SK-N-SH (cell line): ENCODE measurements around the gene HSPB2. TPM values are rescaled to one million over a fixed set of nuclear protein-coding genes. Genes with fewer than 3 reads are reported as not detected.

Source experiments
- CTCF ChIA-PET: fragments of 300-600, 350-600 bp; formaldehyde crosslinking; extraction: SDS; loops from one replicate; lab custom pipeline; 2021; lab: Yijun Ruan, JAX
- POLR2A ChIA-PET: fragments of 350-600 bp; sonication (Branson Sonifier 250); formaldehyde crosslinking; extraction: SDS; loops from one replicate; lab custom pipeline; 2020; ENCODE audit warnings: antibody characterized with exemption, inconsistent platforms; lab: Yijun Ruan, JAX
- DNase-seq: peaks from one replicate; pipeline ENCODE4 v3.0.0; 2012
- H2AFZ ChIP-seq: fragments of 200-600 bp; sonication (generic); 2 replicates; pipeline ENCODE4 v1.8.1; 2016; ENCODE audit warnings: antibody characterized with exemption, mild to moderate bottlenecking, low read depth
- H3F3A ChIP-seq: fragments of 200-600 bp; sonication (generic); replicated peaks from 2 replicates; pipeline ENCODE3; 2016; ENCODE audit warnings: antibody characterized with exemption, mild to moderate bottlenecking; ENCODE audit not compliant: insufficient read depth
- H3K27ac ChIP-seq, 2 experiments: fragments of 200-500 bp in 1 of 2; fragments of 200-600 bp in 1 of 2; sonication (Bioruptor generic) in 1 of 2; sonication (generic), shearing (Covaris generic) in 1 of 2; 2 replicates each; pipeline versions ENCODE4 v1.5.1 to v1.6.1; 2014 to 2016; ENCODE audit warnings: low read depth in 2 of 2, inconsistent platforms in 1 of 2, low read length in 1 of 2, mild to moderate bottlenecking in 1 of 2, mixed read lengths in 1 of 2
- H3K27me3 ChIP-seq: fragments of 200-600 bp; sonication (generic), shearing (Covaris generic); 2 replicates; pipeline ENCODE4 v1.6.1; 2016; ENCODE audit warnings: mixed run types; ENCODE audit not compliant: insufficient read depth
- H3K36me3 ChIP-seq, 2 experiments: fragments of 200-500 bp in 1 of 2; fragments of 200-600 bp in 1 of 2; sonication (Bioruptor generic) in 1 of 2; sonication (generic) in 1 of 2; replicated peaks in 1 of 2; 2 replicates each; pipeline versions ENCODE3 to v1.5.1; 2014 to 2016; ENCODE audit warnings: low read length in 1 of 2, mild to moderate bottlenecking in 1 of 2; ENCODE audit not compliant: insufficient read depth in 2 of 2, control insufficient read depth in 1 of 2
- H3K4me1 ChIP-seq, 2 experiments: fragments of 200-500 bp in 1 of 2; fragments of 200-600 bp in 1 of 2; sonication (Bioruptor generic) in 1 of 2; sonication (generic), shearing (Covaris generic) in 1 of 2; 2 replicates each; pipeline versions ENCODE4 v1.5.1 to v1.6.1; 2014 to 2016; ENCODE audit warnings: low read depth in 1 of 2, low read length in 1 of 2, mixed run types in 1 of 2; ENCODE audit not compliant: insufficient read depth in 2 of 2, control insufficient read depth in 1 of 2
- H3K4me2 ChIP-seq: fragments of 200-600 bp; sonication (generic), shearing (Covaris generic); 2 replicates; pipeline ENCODE4 v1.6.1; 2017; ENCODE audit warnings: mixed run types
- H3K4me3 ChIP-seq, 2 experiments: fragments of 200-500 bp in 1 of 2; fragments of 200-600 bp in 1 of 2; sonication (Bioruptor generic) in 1 of 2; sonication (generic), shearing (Covaris generic) in 1 of 2; 2 replicates each; pipeline versions ENCODE4 v1.5.1 to v1.8.1; 2014 to 2016; ENCODE audit warnings: low read depth in 2 of 2, inconsistent platforms in 1 of 2, low read length in 1 of 2, mild to moderate bottlenecking in 1 of 2, mixed read lengths in 1 of 2, moderate library complexity in 1 of 2
- H3K79me2 ChIP-seq: fragments of 200-600 bp; sonication (generic); 2 replicates; pipeline ENCODE4 v1.8.1; 2017; ENCODE audit warnings: mild to moderate bottlenecking; ENCODE audit not compliant: insufficient read depth
- H3K9ac ChIP-seq: fragments of 200-600 bp; sonication (generic); 2 replicates; pipeline ENCODE4 v1.6.1; 2017; ENCODE audit warnings: mixed run types
- H3K9me2 ChIP-seq: fragments of 200-600 bp; sonication (generic); 2 replicates; pipeline ENCODE4 v1.6.1; 2017; ENCODE audit warnings: mixed run types
- H3K9me3 ChIP-seq: fragments of 200-600 bp; sonication (generic); 2 replicates; pipeline ENCODE4 v1.6.1; 2017; ENCODE audit warnings: mixed run types, mild to moderate bottlenecking, moderate library complexity
- H4K20me1 ChIP-seq: fragments of 200-600 bp; sonication (generic); 2 replicates; pipeline ENCODE4 v1.6.1; 2017; ENCODE audit warnings: mild to moderate bottlenecking, mixed run types; ENCODE audit not compliant: insufficient read depth
- CHD2 ChIP-seq: fragments of 150-350 bp; IDR thresholded peaks from 2 replicates; pipeline ENCODE4 v1.6.1; 2018; ENCODE audit warnings: low read length; ENCODE audit not compliant: partially characterized antibody
- ELF1 ChIP-seq: IDR thresholded peaks from 2 replicates; pipeline ENCODE4 v1.4.0; 2012
- EP300 ChIP-seq, 2 experiments: IDR thresholded peaks; 2 replicates each; pipeline versions ENCODE4 v1.4.0 to v1.6.1; 2012; ENCODE audit warnings: borderline replicate concordance in 1 of 2, low read depth in 1 of 2, low read length in 1 of 2
- EZH2phosphoT487 ChIP-seq: fragments of 200-600 bp; sonication (generic); IDR thresholded peaks from 2 replicates; pipeline ENCODE4 v1.6.1; 2017; ENCODE audit warnings: low read depth, mixed run types, mild to moderate bottlenecking, antibody characterized with exemption, moderate library complexity, borderline replicate concordance
- FOSL2 ChIP-seq: IDR thresholded peaks from 2 replicates; pipeline ENCODE4 v1.4.0; 2012; ENCODE audit warnings: low read depth, mild to moderate bottlenecking, moderate library complexity, borderline replicate concordance
- FOXJ3 ChIP-seq: sonication (generic); formaldehyde crosslinking; IDR thresholded peaks from 2 replicates; pipeline ENCODE4 v1.5.1; 2020; ENCODE audit warnings: mild to moderate bottlenecking, missing genetic modification reagents
- FOXM1 ChIP-seq: IDR thresholded peaks from 2 replicates; pipeline ENCODE4 v1.4.0; 2012; ENCODE audit warnings: low read depth, mild to moderate bottlenecking
- GATA2 ChIP-seq: sonication (generic); formaldehyde crosslinking; IDR thresholded peaks from 2 replicates; pipeline ENCODE4 v1.5.0; 2020; ENCODE audit warnings: mild to moderate bottlenecking, missing genetic modification reagents
- JUND ChIP-seq: IDR thresholded peaks from 2 replicates; pipeline ENCODE4 v1.4.0; 2012
- MEF2A ChIP-seq: IDR thresholded peaks from 2 replicates; pipeline ENCODE4 v1.4.0; 2012; ENCODE audit warnings: low read depth, borderline replicate concordance
- MXI1 ChIP-seq: IDR thresholded peaks from 2 replicates; pipeline ENCODE4 v1.6.1; 2012; ENCODE audit warnings: mild to moderate bottlenecking, low read depth, low read length, improper control_type of control experiment
- RAD21 ChIP-seq: IDR thresholded peaks from 2 replicates; pipeline ENCODE4 v1.6.1; 2012; ENCODE audit warnings: mild to moderate bottlenecking, low read length
- RCOR1 ChIP-seq: fragments of 150-350 bp; IDR thresholded peaks from 2 replicates; pipeline ENCODE4 v1.6.1; 2017; ENCODE audit warnings: antibody characterized with exemption, low read length
- SIN3A ChIP-seq: IDR thresholded peaks from 2 replicates; pipeline ENCODE4 v1.6.1; 2012; ENCODE audit warnings: low read depth, mild to moderate bottlenecking, low read length, moderate library complexity, borderline replicate concordance
- SMC3 ChIP-seq: IDR thresholded peaks from 2 replicates; pipeline ENCODE4 v1.6.1; 2012; ENCODE audit warnings: low read depth, low read length, improper control_type of control experiment
- TAF1 ChIP-seq: IDR thresholded peaks from 2 replicates; pipeline ENCODE4 v1.6.1; 2012; ENCODE audit warnings: low read depth, mild to moderate bottlenecking, low read length, moderate library complexity, borderline replicate concordance
- TEAD4 ChIP-seq: IDR thresholded peaks from 2 replicates; pipeline ENCODE4 v1.4.0; 2012; ENCODE audit warnings: mild to moderate bottlenecking, borderline replicate concordance; ENCODE audit not compliant: insufficient read depth
- USF1 ChIP-seq: IDR thresholded peaks from 2 replicates; pipeline ENCODE4 v1.4.0; 2012; ENCODE audit warnings: low read depth, borderline replicate concordance
- YY1 ChIP-seq: IDR thresholded peaks from 2 replicates; pipeline ENCODE4 v1.4.0; 2012; ENCODE audit warnings: low read depth, mild to moderate bottlenecking
- ZBTB33 ChIP-seq: IDR thresholded peaks from 2 replicates; pipeline ENCODE4 v1.4.0; 2012; ENCODE audit warnings: low read depth, borderline replicate concordance
- WGBS: methylation state at CpG from one replicate; pipeline ENCODE4 v1.1.6; 2017; ENCODE audit warnings: low lambda C conversion rate; 5-methylcytosine and 5-hydroxymethylcytosine counted together
- polyA plus RNA-seq, 3 experiments: library from polyadenylated mRNA; depleted of rRNA; stranded (reverse); fragments of >200 nt; gene quantifications; 2 replicates each; pipeline ENCODE4 v1.2.3, GENCODE V29; 2012
- TF ChIP-seq, protein P1 (sequence below): fragments of 150-350 bp; IDR thresholded peaks from 2 replicates; pipeline ENCODE4 v1.6.1; 2016; ENCODE audit warnings: mild to moderate bottlenecking, low read depth, low read length

HSPB2 gene
- polyA plus RNA-seq, 1 of the 3 experiments (the other 2 are of a cell fraction) = not detected

- peak overlapping the region; percentile 86 to 98 for H3K27ac ChIP-seq
- peaks cover 0 to 15% of the 10 kb centered on the region in 2 experiments for H3K36me3 ChIP-seq
- CTCF ChIA-PET = interaction anchor here (0.6 to 1.9 kb wide), 11 partner anchors 8 to 199 kb away, joined by 3 to 8 read pairs (median 3); no protein-coding TSS in a partner anchor
- H3K9me2 ChIP-seq = no peaks in the 10 kb centered on the region
- WGBS = under 1% methylated on average over 13 of the region's 13 CpGs
- POLR2A ChIA-PET = interaction anchor here (1.0 kb wide), 1 partner anchor 48 kb away, joined by 5 read pairs; no protein-coding TSS in a partner anchor
- H3K9ac ChIP-seq = peak overlapping the region; percentile 71
- H3K27me3 ChIP-seq = no peaks in the 10 kb centered on the region
- H3K4me1 ChIP-seq = peaks cover 0 to 8% of the 10 kb centered on the region in 2 experiments; a peak in 2 of 4 replicates
- peaks cover 6% of the 10 kb centered on the region; the same call in 1 of the 2 replicates for H3K79me2 ChIP-seq
- H3K4me2 ChIP-seq = peak overlapping the region; percentile 75
- H3F3A ChIP-seq = peaks cover 4% of the 10 kb centered on the region
- peak; percentile 36 for TF ChIP-seq CHD2
- TF ChIP-seq ELF1 = no peak
- peak; percentile 22; the same call in 1 of the 2 replicates for TF ChIP-seq RAD21
- no peaks in the 10 kb centered on the region for H4K20me1 ChIP-seq
- H2AFZ ChIP-seq = peak overlapping the region; percentile 93
- H3K9me3 ChIP-seq = no peaks in the 10 kb centered on the region
- no peak for DNase-seq
- peak overlapping the region; percentile 72 to 84 for H3K4me3 ChIP-seq
These were observed 34.1 kb upstream of the HSPB2 start for GRCh38 chr11:111878385-111878848.

DNA sequence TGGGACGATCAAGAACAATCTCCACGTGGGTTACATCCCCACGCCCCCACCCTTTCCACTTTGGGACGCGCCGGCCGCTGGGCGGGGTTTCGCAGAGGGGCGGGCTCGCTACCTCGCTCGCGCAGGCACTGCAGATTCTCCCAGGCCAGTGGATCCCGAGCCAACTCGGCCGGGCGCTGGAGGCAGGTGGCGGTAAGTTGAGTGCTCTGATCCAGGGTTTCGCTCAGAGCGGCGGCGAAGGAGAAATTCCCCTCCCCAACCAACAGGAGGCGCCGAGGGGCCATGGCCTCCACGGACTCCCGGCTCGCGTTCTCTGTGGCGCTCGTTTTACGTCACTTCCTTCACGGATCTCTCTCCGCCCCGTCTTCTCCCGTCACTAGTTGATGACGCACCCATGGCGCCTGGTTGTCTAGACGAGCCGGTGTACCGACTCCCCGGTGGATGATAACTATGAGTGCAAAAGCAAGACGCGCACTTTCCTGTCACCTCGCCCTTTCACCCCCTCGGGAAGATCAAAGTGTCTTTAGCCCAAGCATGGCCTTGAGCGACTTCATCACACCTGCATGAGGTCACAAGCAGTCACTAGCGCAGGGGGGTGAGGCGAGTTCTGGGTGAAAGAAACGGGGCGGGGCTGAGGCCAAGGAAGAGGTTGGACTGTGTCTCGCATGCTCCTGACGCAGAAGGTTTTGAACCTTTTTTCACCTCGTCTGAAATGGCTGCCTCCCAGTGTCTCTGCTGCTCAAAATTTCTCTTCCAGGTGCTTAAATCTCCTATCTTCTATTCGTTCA, 33.5 kb upstream of the HSPB2 start, which contains the start of the genes CFAP68 and FDXACB1:
CFAP68 (plus strand) TSS at position 693 of the 788 bp plus-strand sequence; CDS start at position 713, 20 bp downstream.
FDXACB1 (minus strand) TSS at position 317 of the 788 bp plus-strand sequence; CDS start at position 284, 33 bp downstream.
- POLR2A ChIA-PET = interaction anchor here (1.0 kb wide), 1 partner anchor 48 kb away, joined by 5 read pairs; no protein-coding TSS in a partner anchor
- Histone ChIP-seq H3K27ac (peak within 1 kb of the TSS; percentile 86 to 98), H3K9ac (peak within 1 kb of the TSS; percentile 71), H4K20me1 (no peaks in the 10 kb centered on the region), H2AFZ (peak within 1 kb of the TSS; percentile 93), H3K9me2 (no peaks in the 10 kb centered on the region), H3K27me3 (no peaks in the 10 kb centered on the region), H3K79me2 (peaks cover 6% of the 10 kb centered on the region; the same call in 1 of the 2 replicates), H3F3A (peaks cover 4% of the 10 kb centered on the region), H3K36me3 (peaks cover 0 to 18% of the 10 kb centered on the region in 2 experiments), H3K9me3 (no peaks in the 10 kb centered on the region), H3K4me1 (peaks cover 0 to 8% of the 10 kb centered on the region in 2 experiments; a peak in 2 of 4 replicates), H3K4me3 (peak within 1 kb of the TSS; percentile 72 to 84), H3K4me2 (peak within 1 kb of the TSS; percentile 75)
- CTCF ChIA-PET = interaction anchor here (1.0 to 1.7 kb wide), 7 partner anchors 10 to 144 kb away, joined by 3 to 8 read pairs (median 3); no protein-coding TSS in a partner anchor
- under 1% methylated on average over 41 of the region's 55 CpGs for WGBS
- DNase-seq = peak; percentile 93
- no peak for TF ChIP-seq FOXJ3
- peak; percentile 43; the same call in 1 of the 2 replicates for TF ChIP-seq TAF1
- no peak for TF ChIP-seq TEAD4
- TF ChIP-seq ELF1 = 0 out of 2 replicates have a peak, but pooled peaks have one; percentile 43
- peak; percentile 68; the same call in 1 of the 2 replicates for TF ChIP-seq SIN3A
- TF ChIP-seq CHD2 = peak; percentile 36
- TF ChIP-seq YY1 = peak; percentile 82
- TF ChIP-seq ZBTB33 = no peak
- TF ChIP-seq, protein P1, sequence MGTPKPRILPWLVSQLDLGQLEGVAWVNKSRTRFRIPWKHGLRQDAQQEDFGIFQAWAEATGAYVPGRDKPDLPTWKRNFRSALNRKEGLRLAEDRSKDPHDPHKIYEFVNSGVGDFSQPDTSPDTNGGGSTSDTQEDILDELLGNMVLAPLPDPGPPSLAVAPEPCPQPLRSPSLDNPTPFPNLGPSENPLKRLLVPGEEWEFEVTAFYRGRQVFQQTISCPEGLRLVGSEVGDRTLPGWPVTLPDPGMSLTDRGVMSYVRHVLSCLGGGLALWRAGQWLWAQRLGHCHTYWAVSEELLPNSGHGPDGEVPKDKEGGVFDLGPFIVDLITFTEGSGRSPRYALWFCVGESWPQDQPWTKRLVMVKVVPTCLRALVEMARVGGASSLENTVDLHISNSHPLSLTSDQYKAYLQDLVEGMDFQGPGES = no peak
- TF ChIP-seq USF1 = no peak
- peak; percentile 98; the same call in 1 of the 2 replicates for TF ChIP-seq MXI1
- no peak for TF ChIP-seq EZH2phosphoT487
- no peak for TF ChIP-seq GATA2
- peak in 1 of 2 experiments; percentile 21; a peak in 1 of 4 replicates for TF ChIP-seq EP300 (IDR thresholded peaks at IDR 0.05; ENCODE audit: borderline replicate concordance in 1 of 2, low read depth in 1 of 2, low read length in 1 of 2)
- peak; percentile 60 for TF ChIP-seq SMC3
- TF ChIP-seq RCOR1 = no peak
- no peak; the same call in 1 of the 2 replicates for TF ChIP-seq JUND
- TF ChIP-seq RAD21 = peak; percentile 77
- TF ChIP-seq MEF2A = no peak
- TF ChIP-seq FOXM1 = no peak
- peak; percentile 32; the same call in 1 of the 2 replicates for TF ChIP-seq FOSL2
